Ascending aorta (tissue), 2 donors: ENCODE measurements around the gene ETV6. TPM values are rescaled to one million over a fixed set of nuclear protein-coding genes. Genes with fewer than 3 reads are reported as not detected.

Source experiments
- DNase-seq, 2 donors: peaks; one replicate each; pipeline ENCODE4 v3.0.0-alpha.2; 2019; ENCODE audit warnings: low spot score in 2 of 2
- H3K27ac ChIP-seq, 2 donors: fragments of 200-600 bp; sonication (generic); one replicate each; pipeline ENCODE4 v1.5.1; 2016 to 2017; ENCODE audit warnings: mild to moderate bottlenecking in 1 of 2
- H3K27me3 ChIP-seq: fragments of 200-600 bp; sonication (generic); one replicate; pipeline ENCODE4 v1.5.1; 2017
- H3K36me3 ChIP-seq, 2 donors: fragments of 200-600 bp; sonication (generic); one replicate each; pipeline ENCODE4 v1.5.1; 2016
- H3K4me1 ChIP-seq, 2 donors: fragments of 200-600 bp; sonication (generic); one replicate each; pipeline ENCODE4 v1.5.1; 2016 to 2017; ENCODE audit warnings: mild to moderate bottlenecking in 1 of 2
- H3K4me3 ChIP-seq, 2 donors: fragments of 200-600 bp; sonication (generic); one replicate each; pipeline ENCODE4 v1.5.1; 2016 to 2017; ENCODE audit warnings: mild to moderate bottlenecking in 1 of 2
- H3K9me3 ChIP-seq, 2 donors: fragments of 200-600 bp; sonication (generic); one replicate each; pipeline ENCODE4 v1.5.1; 2016
- CTCF ChIP-seq, 3 experiments: fragments of 200-600 bp in 2 of 3; fragments of 450-650 bp in 1 of 3; sonication (generic) in 2 of 3; IDR thresholded peaks; one replicate each; pipeline ENCODE4 v1.5.1; 2016 to 2019; ENCODE audit warnings: antibody characterized with exemption in 3 of 3, mild to moderate bottlenecking in 1 of 3, moderate library complexity in 1 of 3
- intact Hi-C: fragments of 100-400 bp; cut with DNase I; formaldehyde crosslinking; loops from one replicate; pipeline ENCODE4 v1.15.1; 2023
- total RNA-seq: library from RNA; depleted of rRNA; stranded (reverse); fragments of >200 nt; gene quantifications from one replicate; pipeline ENCODE4 v1.1.0, GENCODE V29; 2016

The ETV6 gene
- total RNA-seq, 1 donor from 2014 or later = 21.6 TPM

- H3K9me3 ChIP-seq = no peaks in the 10 kb centered on the region
- peaks cover 30 to 49% of the 10 kb centered on the region in 2 donors for H3K4me1 ChIP-seq
- no peaks in the 10 kb centered on the region for H3K27me3 ChIP-seq
- H3K36me3 ChIP-seq = no peaks in the 10 kb centered on the region
- DNase-seq = no peak
- intact Hi-C loops = loop anchor here (5.0 to 10.0 kb wide), 3 partner anchors 36 to 141 kb away; no protein-coding TSS in a partner anchor
- peak overlapping the region; percentile 80 to 91 for H3K27ac ChIP-seq
- no peak for TF ChIP-seq CTCF (IDR thresholded peaks at IDR 0.05)
- H3K4me3 ChIP-seq = no peak overlapping the region
Observed at GRCh38 chr12:11795913-11796459, 146.5 kb downstream of the ETV6 start.

GRCh38 chr12:11797317-11797913, 147.9 kb downstream of the ETV6 start:
- Histone ChIP-seq H3K4me3 (no peak overlapping the region), H3K36me3 (no peaks in the 10 kb centered on the region), H3K9me3 (no peaks in the 10 kb centered on the region), H3K27me3 (no peaks in the 10 kb centered on the region), H3K4me1 (peaks cover 30 to 48% of the 10 kb centered on the region in 2 donors), H3K27ac (peak overlapping the region; percentile 80 to 91)
- intact Hi-C loops = loop anchor here (5.0 to 10.0 kb wide), 3 partner anchors 35 to 143 kb away; no protein-coding TSS in a partner anchor
- peak in 1 of 2 donors; percentile 82 for DNase-seq
- no peak for TF ChIP-seq CTCF (IDR thresholded peaks at IDR 0.05)

- TF ChIP-seq CTCF (IDR thresholded peaks at IDR 0.05) = no peak
- Histone ChIP-seq H3K27me3 (no peaks in the 10 kb centered on the region), H3K4me1 (peaks cover 24 to 41% of the 10 kb centered on the region in 2 donors), H3K9me3 (no peaks in the 10 kb centered on the region), H3K27ac (peak overlapping the region; percentile 80 to 91), H3K36me3 (no peaks in the 10 kb centered on the region), H3K4me3 (no peak overlapping the region)
- no peak for DNase-seq
- intact Hi-C loops = loop anchor here (5.0 to 10.0 kb wide), 3 partner anchors 34 to 143 kb away; no protein-coding TSS in a partner anchor
Observed at GRCh38 chr12:11798006-11798708, 148.7 kb downstream of the ETV6 start.

GRCh38 chr12:11798856-11799501, 149.5 kb downstream of the ETV6 start:
- Histone ChIP-seq H3K27me3 (no peaks in the 10 kb centered on the region), H3K9me3 (no peaks in the 10 kb centered on the region), H3K4me3 (no peak overlapping the region), H3K27ac (peak overlapping the region; percentile 80 to 91), H3K36me3 (no peaks in the 10 kb centered on the region), H3K4me1 (peaks cover 19 to 34% of the 10 kb centered on the region in 2 donors)
- DNase-seq = no peak
- no peak for TF ChIP-seq CTCF (IDR thresholded peaks at IDR 0.05)
- intact Hi-C loops = loop anchor here (5.0 to 10.0 kb wide), 3 partner anchors 33 to 144 kb away; no protein-coding TSS in a partner anchor

GRCh38 chr12:11799502-11799873, 150.0 kb downstream of the ETV6 start:
- Histone ChIP-seq H3K4me1 (peaks cover 19 to 29% of the 10 kb centered on the region in 2 donors), H3K27ac (peak overlapping the region; percentile 80 to 91)
- intact Hi-C loops = loop anchor here (5.0 to 10.0 kb wide), 3 partner anchors 33 to 145 kb away; no protein-coding TSS in a partner anchor

More at GRCh38 chr12:11799502-11799873, 150.0 kb downstream of the ETV6 start:
- H3K27me3 ChIP-seq = no peaks in the 10 kb centered on the region
- H3K4me3 ChIP-seq = no peak overlapping the region
- DNase-seq = no peak
- TF ChIP-seq CTCF (IDR thresholded peaks at IDR 0.05) = no peak
- no peaks in the 10 kb centered on the region for H3K9me3 ChIP-seq
- no peaks in the 10 kb centered on the region for H3K36me3 ChIP-seq
